Measurements from ENCODE around the gene SLC10A4. TPM values are rescaled to one million over a fixed set of nuclear protein-coding genes. Genes with fewer than 3 reads are reported as not detected.

Gene SLC10A4
- total RNA-seq, 1 experiment from 2014 or later, result 0.59 TPM

Other genes with a start within 250 kb of the SLC10A4 start
- 3.2 and 5.4 TPM in 2 replicates for gene TEC, start 213.5 kb upstream of the SLC10A4 start, total RNA-seq (2022)
- 44.1 and 49.3 TPM in 2 replicates for gene SLAIN2, start 141.8 kb upstream of the SLC10A4 start, total RNA-seq (2022)
- not detected in 2 replicates for gene ZAR1, start 6.9 kb downstream of the SLC10A4 start, total RNA-seq (2022)

Data from Calu3 (cell line).